HG02759 (cell line): Measurements from ENCODE around the gene SMARCA2.
A peak's percentile ranks its signal among the peaks of the same experiment; 100 is the strongest.

Experiments used
- ATAC-seq: cut with Tn5 transposase; IDR thresholded peaks from one replicate; pipeline ENCODE4 v1.9.1; 2021; ENCODE audit warnings: mild to moderate bottlenecking, moderate library complexity; ENCODE audit not compliant: unreplicated experiment

Gene SMARCA2

DNA sequence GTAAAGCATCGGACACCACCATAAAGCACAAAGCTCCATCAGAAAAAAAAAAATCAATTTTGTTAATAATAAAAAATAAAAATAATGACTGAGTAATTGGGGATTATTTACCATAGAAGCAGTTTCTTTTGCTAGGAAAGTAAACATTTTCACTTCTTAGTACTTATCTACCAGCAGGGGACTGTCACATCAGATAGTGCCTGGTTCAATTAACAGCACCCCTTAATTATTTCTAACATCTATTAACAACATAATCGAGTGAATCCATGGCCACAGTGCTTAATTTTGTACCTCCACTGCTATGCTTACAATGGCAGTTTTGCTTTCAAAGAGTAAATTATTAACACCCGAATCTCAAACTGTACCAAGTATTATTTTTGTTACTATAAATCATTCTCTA is 221.7 kb downstream of the SMARCA2 start:
- no peak for ATAC-seq

DNA sequence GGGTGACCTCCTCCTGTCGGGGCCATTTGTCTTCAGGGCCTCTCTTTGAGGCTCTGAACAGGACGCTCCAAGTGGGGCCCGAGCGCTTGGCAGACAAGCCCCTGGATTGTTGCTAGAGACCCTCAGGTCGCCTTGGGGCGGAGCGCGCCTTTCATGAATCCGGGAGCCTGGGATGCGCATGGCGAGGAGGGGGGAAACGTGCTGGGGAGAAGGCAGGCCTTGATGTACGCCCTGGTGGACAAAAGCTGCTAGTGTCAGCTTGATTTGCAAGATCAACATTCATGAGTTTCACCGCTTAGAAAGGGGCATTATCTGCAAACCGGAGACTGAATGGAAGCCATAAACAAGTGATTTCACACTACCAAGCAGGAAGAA is 226.3 kb downstream of the SMARCA2 start:
- peak; percentile 32 for ATAC-seq

DNA sequence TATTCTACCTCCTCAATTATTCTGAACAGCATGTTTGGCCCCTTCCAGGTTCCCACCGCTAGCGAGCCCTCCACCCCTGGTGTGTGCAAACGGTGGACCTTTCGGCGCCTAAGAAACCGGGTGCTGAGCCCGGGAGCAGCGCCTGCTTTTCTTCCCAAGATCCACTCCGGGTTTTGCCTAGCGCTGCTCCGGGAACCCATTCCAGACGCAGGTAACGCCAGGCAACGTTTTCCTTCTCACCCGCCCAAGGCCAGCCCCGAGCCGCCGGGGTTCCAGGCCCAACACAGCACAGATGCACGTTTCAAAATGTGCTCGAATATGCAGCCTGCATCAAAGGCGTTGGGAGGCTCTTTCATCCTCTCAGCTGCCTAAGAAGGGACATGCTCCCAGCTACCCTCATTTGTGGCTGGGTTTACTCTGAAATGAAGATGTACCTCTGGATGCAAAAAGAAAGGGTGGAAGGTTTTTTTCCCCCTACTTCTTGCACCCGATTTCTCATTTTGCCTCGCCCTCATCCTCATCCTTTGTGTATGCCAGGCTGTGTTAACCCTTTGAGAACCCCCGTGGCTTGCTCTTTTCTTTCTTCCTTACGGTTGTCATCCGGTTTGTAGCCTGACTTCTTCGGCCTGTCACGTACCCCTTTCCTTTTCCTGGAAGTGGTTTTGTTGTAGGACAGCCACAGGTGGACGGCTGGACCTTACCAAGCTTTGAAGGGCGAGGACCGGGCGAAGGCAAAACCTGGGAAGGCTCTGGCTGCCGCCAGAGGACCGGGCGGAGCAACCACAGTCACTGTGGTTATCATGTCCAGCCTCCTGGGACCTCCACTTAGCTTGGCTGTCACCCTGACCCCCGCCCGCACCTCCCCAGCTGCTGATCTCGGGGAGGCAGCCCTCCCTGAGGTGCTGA is 226.9 kb downstream of the SMARCA2 start:
- ATAC-seq: peak; percentile 93

DNA sequence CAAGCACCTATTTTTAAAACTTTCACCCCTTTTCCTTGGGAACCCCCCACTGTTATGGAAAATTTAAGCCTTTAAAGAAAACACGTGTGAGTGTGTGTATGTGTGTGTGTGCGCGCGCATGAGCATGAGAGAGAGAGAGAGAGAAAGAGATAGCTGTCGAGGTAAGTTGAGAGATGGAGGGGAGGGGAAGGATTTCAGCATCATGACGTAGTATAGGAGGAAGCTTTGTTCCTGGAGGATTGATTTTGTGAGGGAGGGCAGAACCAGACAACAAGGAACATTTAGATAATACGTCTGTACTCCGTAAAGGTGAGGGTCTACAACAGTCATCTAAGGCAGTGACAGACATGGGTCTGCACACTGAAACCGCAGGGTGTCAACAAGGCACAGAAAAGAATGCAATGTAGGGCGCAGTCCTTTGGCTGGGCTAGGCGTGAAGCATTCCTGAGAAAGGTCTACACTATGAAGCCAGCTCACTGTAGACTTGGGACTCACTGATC is 227.7 kb downstream of the SMARCA2 start:
- ATAC-seq: no peak
